Small intestine (tissue), 7 donors: ENCODE data around the gene ZFPM1. TPM values are rescaled to one million over a fixed set of nuclear protein-coding genes. Genes with fewer than 3 reads are reported as not detected.

Experiments used
- DNase-seq, 2 donors: peaks; one replicate each; pipeline versions ENCODE4 v3.0.0 to v3.0.0-alpha.2; 2013
- FAIRE-seq: peaks from 2 replicates; lab custom pipeline; 2012; peaks lifted over from hg19 to GRCh38; lab: Jason Lieb, UNC
- H3K27ac ChIP-seq, 3 donors: one replicate each; pipeline ENCODE4 v1.5.1; 2013; ENCODE audit warnings: low read length in 2 of 3, mild to moderate bottlenecking in 2 of 3, control low read depth in 1 of 3, inconsistent platforms in 1 of 3, low read depth in 1 of 3, moderate library complexity in 1 of 3
- H3K27me3 ChIP-seq, 3 donors: one replicate each; pipeline ENCODE4 v1.6.1; 2013; ENCODE audit warnings: low read length in 3 of 3, inconsistent platforms in 1 of 3; ENCODE audit not compliant: control insufficient read depth in 3 of 3, insufficient read depth in 3 of 3
- H3K36me3 ChIP-seq, 3 donors: one replicate each; pipeline ENCODE4 v1.6.1; 2013; ENCODE audit warnings: low read length in 3 of 3, inconsistent platforms in 1 of 3, low read depth in 1 of 3, mild to moderate bottlenecking in 1 of 3, moderate library complexity in 1 of 3; ENCODE audit not compliant: control insufficient read depth in 3 of 3, insufficient read depth in 2 of 3
- H3K4me1 ChIP-seq, 3 donors: one replicate each; pipeline ENCODE4 v1.6.1; 2013; ENCODE audit warnings: low read length in 2 of 3, inconsistent platforms in 1 of 3, low read depth in 1 of 3, mild to moderate bottlenecking in 1 of 3, moderate library complexity in 1 of 3; ENCODE audit not compliant: control insufficient read depth in 3 of 3, insufficient read depth in 2 of 3
- H3K4me3 ChIP-seq, 3 donors: one replicate each; pipeline ENCODE4 v1.5.1; 2013; ENCODE audit warnings: low read length in 3 of 3, control low read depth in 1 of 3, inconsistent platforms in 1 of 3, low read depth in 1 of 3, mild to moderate bottlenecking in 1 of 3, moderate library complexity in 1 of 3
- H3K9me3 ChIP-seq, 2 donors: one replicate each; pipeline ENCODE4 v1.6.1; 2013; ENCODE audit warnings: low read depth in 1 of 2, low read length in 1 of 2; ENCODE audit not compliant: control insufficient read depth in 2 of 2, insufficient read depth in 1 of 2
- WGBS, 3 donors: extraction: QIAGEN DNeasy Blood & Tissue Kit; methylation state at CpG; one replicate each; pipeline ENCODE4 v1.1.7; 2013; 5-methylcytosine and 5-hydroxymethylcytosine counted together
- polyA plus RNA-seq, 4 donors: library from polyadenylated mRNA; stranded (reverse) in 3 of 4; unstranded in 1 of 4; fragments of 200-250 nt in 3 of 4; fragments of 120-200 nt in 1 of 4; gene quantifications; one replicate each; pipeline versions ENCODE4 v1.2.1 to v1.2.3, GENCODE V29; 2013
- donor health status: healthy with polysubstance abuse.
- donor health status: control.
- donor health status: control.
- donor health status: Bipolar disorder and iron deficiency.
- donor health status: healthy.

Gene ZFPM1
- polyA plus RNA-seq, 4 donors = 8.1 to 26.6 (median 12.0) TPM

GRCh38 chr16:88477631-88478519, 24.8 kb downstream of the ZFPM1 start:
- no peak for DNase-seq
- FAIRE-seq = no peak
- H3K27me3 ChIP-seq = no peaks in the 10 kb centered on the region
- H3K9me3 ChIP-seq = no peaks in the 10 kb centered on the region
- WGBS, 3 donors = 55 to 63% (median 60%) methylated on average over 25 to 27 of the region's 27 CpGs
- peaks cover 0 to 97% (median 4%) of the 10 kb centered on the region in 3 donors for H3K36me3 ChIP-seq
- H3K27ac ChIP-seq = no peak overlapping the region
- peaks cover 3 to 95% (median 7%) of the 10 kb centered on the region in 3 donors for H3K4me1 ChIP-seq
- H3K4me3 ChIP-seq = no peak overlapping the region

GRCh38 chr16:88478889-88479792, 26.1 kb downstream of the ZFPM1 start:
- DNase-seq (no peak), FAIRE-seq (no peak)
- Histone ChIP-seq H3K9me3 (no peaks in the 10 kb centered on the region), H3K27ac (no peak overlapping the region), H3K4me1 (peaks cover 3 to 94% (median 7%) of the 10 kb centered on the region in 3 donors), H3K27me3 (no peaks in the 10 kb centered on the region), H3K4me3 (no peak overlapping the region), H3K36me3 (peaks cover 0 to 97% (median 4%) of the 10 kb centered on the region in 3 donors)
- WGBS, 3 donors = 51 to 68% (median 54%) methylated on average over 34 to 39 of the region's 39 CpGs

GRCh38 chr16:88479793-88480760, 27.0 kb downstream of the ZFPM1 start:
- DNase-seq = no peak
- 42 to 52% (median 45%) methylated on average over 23 to 28 of the region's 28 CpGs for WGBS, 3 donors
- no peak for FAIRE-seq
- Histone ChIP-seq H3K27me3 (no peaks in the 10 kb centered on the region), H3K4me3 (no peak overlapping the region), H3K36me3 (peaks cover 0 to 97% (median 4%) of the 10 kb centered on the region in 3 donors), H3K27ac (no peak overlapping the region), H3K9me3 (no peaks in the 10 kb centered on the region), H3K4me1 (peaks cover 6 to 95% (median 7%) of the 10 kb centered on the region in 3 donors)

- no peak for FAIRE-seq
- WGBS, 3 donors = 62 to 72% (median 66%) methylated on average over 19 of the region's 19 CpGs
- DNase-seq = no peak
- no peak overlapping the region for H3K4me3 ChIP-seq
- H3K9me3 ChIP-seq = no peaks in the 10 kb centered on the region
- H3K27ac ChIP-seq = no peak overlapping the region
- H3K36me3 ChIP-seq = peaks cover 0 to 97% (median 4%) of the 10 kb centered on the region in 3 donors
- H3K4me1 ChIP-seq = peaks cover 6 to 95% (median 7%) of the 10 kb centered on the region in 3 donors
- no peaks in the 10 kb centered on the region for H3K27me3 ChIP-seq
Observed at GRCh38 chr16:88480829-88481228, 27.7 kb downstream of the ZFPM1 start.

GRCh38 chr16:88481851-88482250, 28.8 kb downstream of the ZFPM1 start:
- Histone ChIP-seq H3K9me3 (no peaks in the 10 kb centered on the region), H3K4me1 (peaks cover 6 to 95% (median 7%) of the 10 kb centered on the region in 3 donors)
- no peak for DNase-seq

GRCh38 chr16:88482630-88483391, 29.7 kb downstream of the ZFPM1 start:
- FAIRE-seq (no peak), DNase-seq (peak in 1 of 2 donors; percentile 75)
- WGBS, 3 donors = 15 to 52% (median 27%) methylated on average over 19 to 22 of the region's 22 CpGs
- Histone ChIP-seq H3K4me1 (peaks cover 10 to 95% (median 14%) of the 10 kb centered on the region in 3 donors), H3K9me3 (peaks cover 0 to 4% of the 10 kb centered on the region in 2 donors), H3K27me3 (no peaks in the 10 kb centered on the region), H3K4me3 (no peak overlapping the region), H3K27ac (peak overlapping the region; percentile 17 to 38 (median 25)), H3K36me3 (peaks cover 0 to 97% (median 4%) of the 10 kb centered on the region in 3 donors)

More at GRCh38 chr16:88481851-88482250, 28.8 kb downstream of the ZFPM1 start:
- WGBS, 3 donors = 63 to 73% (median 64%) methylated on average over 9 of the region's 9 CpGs
- peaks cover 0 to 97% (median 4%) of the 10 kb centered on the region in 3 donors for H3K36me3 ChIP-seq
- H3K4me3 ChIP-seq = no peak overlapping the region
- FAIRE-seq = no peak
- H3K27me3 ChIP-seq = no peaks in the 10 kb centered on the region
- no peak overlapping the region for H3K27ac ChIP-seq

- Histone ChIP-seq H3K27ac (peak overlapping the region in 2 of 3 donors; percentile 7 to 25), H3K27me3 (no peaks in the 10 kb centered on the region), H3K4me3 (no peak overlapping the region), H3K36me3 (peaks cover 0 to 94% (median 3%) of the 10 kb centered on the region in 3 donors), H3K4me1 (peaks cover 10 to 93% (median 13%) of the 10 kb centered on the region in 3 donors), H3K9me3 (peaks cover 0 to 4% of the 10 kb centered on the region in 2 donors)
- DNase-seq = no peak
- 28 to 54% (median 30%) methylated on average over 8 of the region's 8 CpGs for WGBS, 3 donors
- no peak for FAIRE-seq
Observed at GRCh38 chr16:88483392-88483641, 30.2 kb downstream of the ZFPM1 start.
